Astrocyte (in vitro differentiated cells and primary cell): ENCODE data around the gene ADRB1.

Experiments used
- CTCF ChIP-seq: IDR thresholded peaks from 2 replicates; pipeline ENCODE4 v1.5.1; 2011; ENCODE audit warnings: low read depth, mild to moderate bottlenecking, inconsistent platforms, low read length, moderate library complexity; ENCODE audit not compliant: insufficient read depth
- EZH2 ChIP-seq: IDR thresholded peaks from 2 replicates; pipeline ENCODE4 v1.6.1; 2012; ENCODE audit warnings: mild to moderate bottlenecking, low read length, inconsistent platforms; ENCODE audit not compliant: insufficient read depth

DNA sequence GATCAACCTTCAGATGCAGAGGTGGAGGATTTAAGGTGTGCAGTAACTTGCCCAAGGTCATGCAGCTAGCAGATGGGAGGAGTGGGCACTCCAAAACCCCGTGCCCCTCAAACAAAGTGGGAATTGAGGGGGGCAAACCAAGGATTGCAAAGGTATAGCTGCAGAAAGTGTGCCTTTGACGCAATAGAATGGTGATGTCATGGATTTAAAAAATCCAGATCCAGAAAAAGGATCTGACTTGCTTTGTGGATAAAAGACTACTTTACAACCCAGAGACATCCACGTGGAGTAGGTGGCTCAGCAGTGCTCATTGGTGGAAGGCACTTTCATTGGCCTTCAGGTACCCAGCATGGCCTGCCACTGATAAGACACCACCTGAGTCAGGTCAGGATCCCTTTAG lies 15.7 kb upstream of the ADRB1 start:
- TF ChIP-seq CTCF = no peak
- no peak for TF ChIP-seq EZH2
